Ovary (tissue), 9 donors: ENCODE data around the gene RANBP3. TPM values are rescaled to one million over a fixed set of nuclear protein-coding genes. Genes with fewer than 3 reads are reported as not detected.

Experiments
- DNase-seq, 5 donors: peaks; one replicate each; pipeline ENCODE4 v3.0.0-alpha.2; 2019 to 2020
- H3K27ac ChIP-seq, 2 donors: fragments of 200-600 bp; one replicate each; pipeline versions ENCODE4 v1.5.1 to v1.8.0; 2019 to 2022
- H3K27me3 ChIP-seq: fragments of 200-600 bp; one replicate; pipeline ENCODE4 v1.8.0; 2022
- H3K36me3 ChIP-seq: fragments of 200-600 bp; sonication (generic); one replicate; pipeline ENCODE4 v1.5.1; 2019
- H3K4me1 ChIP-seq: one replicate; pipeline ENCODE4 v1.8.1; 2013; ENCODE audit warnings: mild to moderate bottlenecking, moderate library complexity; ENCODE audit not compliant: insufficient read depth
- H3K4me3 ChIP-seq: fragments of 200-600 bp; sonication (generic); one replicate; pipeline ENCODE4 v1.5.1; 2017
- H3K9me3 ChIP-seq, 2 donors: fragments of 200-600 bp in 1 of 2; sonication (generic) in 1 of 2; one replicate each; pipeline versions ENCODE4 v1.5.1 to v1.8.1; 2013 to 2019; ENCODE audit warnings: mild to moderate bottlenecking in 1 of 2, moderate library complexity in 1 of 2
- CTCF ChIP-seq, 3 donors: fragments of 450-650 bp in 2 of 3; fragments of 200-600 bp in 1 of 3; IDR thresholded peaks; one replicate each; pipeline versions ENCODE4 v1.5.1 to v1.8.0; 2016 to 2022; ENCODE audit warnings: antibody characterized with exemption in 3 of 3, mild to moderate bottlenecking in 1 of 3
- EP300 ChIP-seq: sonication (generic); formaldehyde crosslinking; IDR thresholded peaks from one replicate; pipeline ENCODE4 v1.6.1; 2017; ENCODE audit warnings: antibody characterized with exemption
- POLR2A ChIP-seq: fragments of 450-650 bp; IDR thresholded peaks from one replicate; pipeline ENCODE4 v1.6.1; 2017; ENCODE audit warnings: antibody characterized with exemption, mild to moderate bottlenecking, moderate library complexity
- WGBS, 3 donors: extraction: QIAGEN DNeasy Blood & Tissue Kit in 1 of 3; methylation state at CpG; one replicate each; pipeline versions ENCODE4 v1.1.5 to v1.1.7; 2013 to 2017; 5-methylcytosine and 5-hydroxymethylcytosine counted together
- intact Hi-C, 4 donors: fragments of 100-400 bp; cut with DNase I; formaldehyde crosslinking; loops; one replicate each; pipeline versions ENCODE4 v1.11.0 to v1.15.1; 2022 to 2023
- polyA plus RNA-seq, 2 donors: library from polyadenylated mRNA; stranded (reverse); fragments of 200-250 nt in 1 of 2; fragments of 350-450 nt in 1 of 2; fragmentation: Illumina TruSeq in 1 of 2; extraction: RNeasy Lipid Tissue Mini Kit (QIAGEN cat#74804) in 1 of 2; gene quantifications; one replicate each; pipeline ENCODE4 v1.2.3, GENCODE V29; 2013 to 2014
- total RNA-seq, 7 donors: library from RNA; depleted of rRNA in 2 of 7; stranded (reverse); fragments of >200 nt in 2 of 7; fragmentation: NEBNext Ultra II Directional in 3 of 7; extraction: Animal tissue kit (Norgen Biotek cat#: 25700) in 3 of 7; gene quantifications; one replicate each; pipeline versions ENCODE4 v1.1.0 to v1.2.4, GENCODE V29; 2016 to 2023
- donor health status: DM: no; HTN: no; CAD: no; lungs with moderate emphysema.
- donor health status: DM: no; HTN: no; CAD: no.
- donor health status: Bipolar disorder and iron deficiency.
- donor health status: DM: yes; HTN: yes; CAD: no.
- donor health status: DM: no; HTN: no; CAD: no.
- donor health status: DM: yes; HTN: yes; CAD: no.

Gene RANBP3
- total and polyA plus RNA-seq, 9 donors, result 54.0 to 88.4 (median 67.9) TPM

DNA sequence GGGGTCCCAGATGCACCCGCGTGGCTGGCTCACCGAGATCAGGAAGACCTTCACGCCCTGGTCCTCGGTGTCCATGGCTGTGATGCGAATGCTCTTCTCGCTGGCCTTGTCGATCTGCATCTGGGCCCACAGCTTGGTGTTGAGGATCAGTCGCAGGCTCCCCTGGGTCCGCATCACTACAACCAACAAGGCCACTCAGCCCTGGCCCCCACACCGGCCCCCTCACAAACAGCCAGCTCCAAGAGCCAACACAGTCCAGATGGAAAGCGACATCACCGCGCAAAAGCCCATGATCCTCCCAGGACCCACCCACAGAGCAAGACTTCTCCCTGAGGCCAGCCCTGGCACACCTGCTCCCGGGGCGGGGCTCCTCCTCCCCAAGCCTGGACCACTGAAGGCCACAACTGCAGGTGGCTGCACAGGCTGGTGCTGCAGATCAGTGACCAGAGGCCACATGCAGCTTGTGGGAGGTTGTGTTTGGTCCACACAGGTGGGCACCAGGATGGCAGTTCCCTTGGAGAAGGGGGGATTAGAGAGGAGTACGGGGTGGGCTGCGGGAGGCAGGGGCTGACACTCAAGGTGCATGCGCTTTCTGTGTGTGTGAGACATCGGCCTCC, 59.4 kb downstream of the RANBP3 start:
- no peaks in the 10 kb centered on the region for H3K9me3 ChIP-seq
- no peaks in the 10 kb centered on the region for H3K27me3 ChIP-seq
- WGBS, 3 donors, result 95 to 97% (median 95%) methylated on average over 18 to 20 of the region's 20 CpGs
- no peaks in the 10 kb centered on the region for H3K36me3 ChIP-seq
- intact Hi-C loops, result no loop called here
- no peak for DNase-seq
- TF ChIP-seq CTCF (IDR thresholded peaks at IDR 0.05), result no peak
- no peak for TF ChIP-seq EP300
- H3K27ac ChIP-seq, result no peak overlapping the region
- no peak overlapping the region for H3K4me3 ChIP-seq
- no peaks in the 10 kb centered on the region for H3K4me1 ChIP-seq

DNA sequence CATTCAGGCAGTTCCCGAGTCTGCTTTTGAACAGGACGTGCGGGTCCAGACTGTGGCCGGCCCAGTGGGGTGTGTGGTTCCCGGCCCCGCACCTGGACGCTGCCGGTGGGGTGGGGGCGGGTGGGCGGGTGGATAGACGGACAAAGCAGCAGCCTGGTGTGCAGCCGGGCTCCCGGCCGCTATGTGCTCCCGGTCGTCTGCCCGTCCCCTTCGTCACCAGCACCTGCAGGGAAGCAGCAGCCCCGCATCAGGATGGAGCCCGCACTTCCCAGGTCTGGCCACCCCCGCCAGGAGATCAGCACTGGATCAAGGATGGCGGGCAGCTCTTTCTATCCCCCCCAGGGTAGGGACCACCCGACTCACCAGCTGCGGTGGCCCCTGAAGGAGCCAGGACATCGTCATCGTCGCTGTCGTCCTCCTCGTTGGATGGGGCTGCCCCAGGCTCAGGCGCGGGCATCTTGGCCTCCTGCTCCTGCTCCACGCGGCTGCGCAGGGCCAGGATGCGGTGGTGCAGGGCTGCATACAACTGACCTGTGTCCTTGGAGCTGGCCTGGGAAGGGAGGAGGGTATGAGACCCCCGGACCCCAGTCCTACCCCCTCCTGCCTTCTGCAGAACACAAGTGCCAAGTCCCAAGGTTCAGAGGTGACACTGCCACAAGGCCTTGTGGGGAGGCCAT, 60.4 kb downstream of the RANBP3 start:
- intact Hi-C loops, result no loop called here
- Histone ChIP-seq H3K9me3 (no peaks in the 10 kb centered on the region), H3K27me3 (no peaks in the 10 kb centered on the region), H3K36me3 (no peaks in the 10 kb centered on the region), H3K27ac (no peak overlapping the region), H3K4me1 (no peaks in the 10 kb centered on the region), H3K4me3 (no peak overlapping the region)
- 86 to 92% (median 88%) methylated on average over 26 to 36 of the region's 36 CpGs for WGBS, 3 donors
- TF ChIP-seq CTCF (IDR thresholded peaks at IDR 0.05) (no peak), POLR2A (no peak), EP300 (no peak)
- DNase-seq, result no peak

DNA sequence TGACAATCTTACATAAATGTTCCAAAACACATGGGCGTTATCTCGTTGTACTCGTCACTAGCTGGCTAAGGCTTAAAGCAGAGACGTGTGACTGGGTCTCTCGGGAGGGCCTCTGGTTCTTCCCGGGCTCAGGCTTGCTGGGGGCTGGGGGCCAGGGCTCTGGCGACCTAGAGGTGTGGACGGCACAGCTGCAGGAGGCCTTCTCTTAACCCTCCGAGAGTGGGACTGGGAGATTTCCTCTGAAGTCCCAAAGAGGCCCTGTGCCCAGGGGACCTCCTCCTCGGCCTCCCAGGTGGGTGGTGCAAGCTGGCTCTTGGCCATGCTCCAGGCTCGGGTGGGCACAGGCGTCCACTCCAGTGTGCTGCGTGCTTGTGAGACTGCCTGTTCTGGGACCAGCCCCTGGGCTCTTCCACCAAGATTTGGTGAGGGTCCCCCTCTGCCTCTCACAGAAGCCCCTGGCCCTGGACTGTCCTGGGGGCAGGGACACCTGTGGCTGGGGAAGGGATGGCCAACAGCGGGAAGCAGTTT, 61.7 kb downstream of the RANBP3 start:
- no peaks in the 10 kb centered on the region for H3K9me3 ChIP-seq
- no peak overlapping the region for H3K4me3 ChIP-seq
- no peaks in the 10 kb centered on the region for H3K36me3 ChIP-seq
- H3K27me3 ChIP-seq, result no peaks in the 10 kb centered on the region
- TF ChIP-seq POLR2A, result no peak
- no peak overlapping the region for H3K27ac ChIP-seq
- H3K4me1 ChIP-seq, result no peaks in the 10 kb centered on the region
- no peak for DNase-seq
- intact Hi-C loops, result no loop called here
- WGBS, 3 donors, result 38 to 51% (median 48%) methylated on average over 12 to 14 of the region's 14 CpGs

- no peaks in the 10 kb centered on the region for H3K36me3 ChIP-seq
- no peak overlapping the region for H3K4me3 ChIP-seq
- no peak for DNase-seq
- intact Hi-C loops, result no loop called here
- WGBS, 3 donors, result 73 to 81% (median 74%) methylated on average over 10 to 11 of the region's 11 CpGs
- no peaks in the 10 kb centered on the region for H3K9me3 ChIP-seq
- H3K4me1 ChIP-seq, result no peaks in the 10 kb centered on the region
- H3K27ac ChIP-seq, result no peak overlapping the region
- no peak for TF ChIP-seq CTCF (IDR thresholded peaks at IDR 0.05)
- no peak for TF ChIP-seq POLR2A
- TF ChIP-seq EP300, result no peak
- no peaks in the 10 kb centered on the region for H3K27me3 ChIP-seq
These were observed 62.2 kb downstream of the RANBP3 start for GRCh38 chr19:5915782-5916165.
